ENCODE measurements around the gene SPTLC2.

The SPTLC2 gene

DNA sequence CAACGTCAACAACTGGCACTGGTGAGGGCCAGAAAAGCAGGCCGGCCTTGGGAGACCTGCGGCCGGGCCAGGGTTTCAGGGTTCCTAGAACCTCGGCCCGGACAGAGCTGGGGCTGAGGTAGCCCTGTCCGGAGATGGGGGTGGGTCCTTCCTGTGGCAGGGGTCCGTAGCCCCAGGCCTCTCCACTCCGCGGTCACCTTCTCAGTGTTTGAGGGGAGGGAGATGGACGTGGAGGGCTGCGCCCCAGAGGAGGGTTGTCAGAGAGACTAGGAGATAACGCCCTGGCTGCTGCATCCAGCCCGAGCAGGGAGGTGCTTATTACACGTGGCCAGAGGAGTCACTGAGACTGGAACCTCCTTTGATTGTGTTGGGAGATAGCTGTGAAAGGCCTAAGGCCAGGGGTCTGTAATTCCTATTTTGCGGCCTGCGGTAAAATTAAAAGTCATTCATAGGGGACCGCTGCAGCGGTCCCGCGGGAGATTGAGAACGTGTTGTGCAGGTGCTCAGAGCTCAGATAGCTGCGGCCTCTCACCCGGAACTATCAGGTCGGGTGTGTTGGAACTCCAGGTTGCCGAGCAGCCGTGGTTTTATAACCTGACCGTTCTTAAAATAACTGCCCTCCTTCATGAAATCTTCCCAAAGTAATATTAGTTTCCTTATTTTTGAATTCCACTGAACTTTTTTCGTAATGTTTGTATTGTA lies 158.0 kb downstream of the SPTLC2 start:
- POLR2A ChIA-PET = no interaction called here

GRCh38 chr14:77457522-77458248 lies 158.8 kb downstream of the SPTLC2 start, which contains the start of the genes AHSA1 and VIPAS39:
Gene AHSA1 (plus strand): TSS chr14:77458093. CDS start chr14:77458190, 97 bp downstream.
Gene VIPAS39 (minus strand): TSS chr14:77457601. CDS start chr14:77454102, 3,499 bp downstream.
- CTCF ChIA-PET = interaction anchor here (1.2 to 3.6 kb wide), 6 partner anchors 17 to 249 kb away, joined by 3 to 43 read pairs (median 14); no protein-coding TSS in a partner anchor
- DNase-seq (ENCODE audit: low read depth, low spot score) = peak; percentile 96

More for the DNA sequence above, 158.0 kb downstream of the SPTLC2 start:
- no peak for DNase-seq (ENCODE audit: low read depth, low spot score)
- CTCF ChIA-PET = interaction anchor here (0.6 to 3.6 kb wide), 28 partner anchors 10 to 404 kb away, joined by 3 to 43 read pairs (median 6); partner anchors contain the start of genes SLIRP, SNW1 and TMED8
- peak overlapping the region; percentile 98 for H3K4me3 ChIP-seq (ENCODE audit: low read depth, low read length)
- no peak for TF ChIP-seq CTCF (IDR thresholded peaks at IDR 0.05; ENCODE audit: insufficient read depth, low read length, missing control alignments)

DNA sequence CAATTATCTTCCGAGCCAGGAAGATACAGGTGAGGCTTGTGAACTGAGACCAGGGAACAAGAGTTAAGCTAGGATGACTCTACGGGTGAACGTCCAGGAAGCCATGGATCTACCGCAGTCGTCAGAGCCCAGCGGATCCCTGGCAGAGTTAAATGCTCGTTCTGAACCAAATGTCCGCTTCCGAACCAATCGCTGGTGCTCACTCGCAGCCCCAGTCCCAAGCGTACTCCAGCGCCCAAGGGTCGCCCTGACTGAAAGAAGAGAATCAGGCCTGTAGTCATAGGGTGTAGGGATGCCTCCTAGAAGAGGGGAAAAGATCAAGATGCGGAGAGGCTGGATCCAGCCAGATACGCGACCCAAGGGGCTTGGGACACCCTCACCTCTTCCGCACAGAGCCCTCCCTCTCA lies 159.3 kb downstream of the SPTLC2 start:
- ChIA-PET CTCF (interaction anchor here (3.6 kb wide), 1 partner anchor 95 kb away, joined by 43 read pairs; no protein-coding TSS in a partner anchor), POLR2A (interaction anchor here (0.7 to 1.1 kb wide), 2 partner anchors 9 to 136 kb away, joined by 3 to 6 read pairs; partner anchors contain the start of genes GSTZ1 and POMT2)
- DNase-seq (ENCODE audit: low read depth, low spot score) = no peak
- peak overlapping the region; percentile 88 for H3K4me3 ChIP-seq (ENCODE audit: low read depth, low read length)
- no peak for TF ChIP-seq CTCF (IDR thresholded peaks at IDR 0.05; ENCODE audit: insufficient read depth, low read length, missing control alignments)

More at GRCh38 chr14:77457522-77458248, 158.8 kb downstream of the SPTLC2 start, which contains the start of the genes AHSA1 and VIPAS39:
- TF ChIP-seq CTCF (IDR thresholded peaks at IDR 0.05; ENCODE audit: insufficient read depth, low read length, missing control alignments) = no peak
- peak within 1 kb of the TSS; percentile 98 for H3K4me3 ChIP-seq (ENCODE audit: low read depth, low read length)
- POLR2A ChIA-PET = interaction anchor here (0.7 to 1.1 kb wide), 2 partner anchors 10 to 137 kb away, joined by 3 to 6 read pairs; partner anchors contain the start of genes GSTZ1 and POMT2

All from AG04449 (cell line).